HG02943 (cell line): Measurements from ENCODE around the gene PKHD1.

Source experiments
- ATAC-seq: cut with Tn5 transposase; IDR thresholded peaks from one replicate; pipeline ENCODE4 v1.9.1; 2021; ENCODE audit warnings: mild to moderate bottlenecking, low read depth, moderate library complexity; ENCODE audit not compliant: unreplicated experiment

PKHD1 gene

DNA sequence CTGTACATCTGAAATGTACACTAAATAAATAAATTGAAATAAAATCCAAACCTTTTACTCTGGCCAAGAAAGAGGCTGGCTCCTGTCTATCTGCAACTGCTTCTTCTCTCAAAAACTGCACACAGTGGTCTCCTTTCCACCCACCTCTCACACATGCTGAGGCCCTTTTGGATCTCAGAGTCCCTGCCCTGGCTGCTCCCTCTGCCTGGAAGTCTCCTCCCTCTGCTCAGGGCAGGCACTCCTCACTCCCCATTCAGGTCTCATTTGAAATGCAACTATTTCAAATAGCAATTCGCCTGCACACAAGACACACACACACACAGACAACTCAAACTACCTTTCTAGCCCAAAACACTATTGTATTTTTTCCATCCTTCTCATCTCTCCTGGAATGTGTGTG, 348.8 kb downstream of the PKHD1 start:
- ATAC-seq, result no peak

DNA sequence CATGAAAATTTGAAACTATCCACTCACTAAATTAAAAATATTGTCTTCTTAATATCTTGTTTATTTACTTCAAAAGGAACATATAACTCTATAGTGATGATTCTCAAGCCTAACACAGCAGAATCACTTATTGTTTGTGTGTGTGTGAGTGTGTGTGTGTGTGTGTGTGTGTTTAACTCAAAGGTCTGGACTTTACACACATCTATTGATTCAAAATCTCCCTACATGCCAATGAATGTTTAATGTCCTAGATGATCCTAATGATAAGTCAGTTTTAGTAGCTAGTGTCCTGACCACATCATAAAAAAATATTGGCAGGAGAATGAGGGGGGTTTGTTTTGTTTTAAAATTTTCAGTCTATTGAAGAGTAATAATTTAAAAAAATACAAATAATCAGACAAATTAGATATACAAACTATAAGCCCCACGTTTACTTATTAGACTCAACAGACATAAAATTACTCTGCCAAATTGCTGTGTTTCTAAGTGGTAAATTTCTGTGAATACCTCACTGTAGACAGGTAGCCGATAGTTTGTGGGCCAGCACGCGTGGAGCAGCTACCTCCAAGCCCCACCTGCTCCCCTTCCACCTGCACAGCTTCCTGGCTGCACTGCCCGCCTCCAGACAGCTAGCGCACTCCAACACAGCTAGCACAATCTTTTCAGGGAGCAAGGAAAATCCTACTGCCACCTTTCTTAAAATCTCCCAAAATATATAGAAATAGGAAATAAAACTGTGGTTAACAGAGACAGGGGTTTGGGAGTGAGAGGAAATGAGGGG, 349.6 kb downstream of the PKHD1 start:
- no peak for ATAC-seq

DNA sequence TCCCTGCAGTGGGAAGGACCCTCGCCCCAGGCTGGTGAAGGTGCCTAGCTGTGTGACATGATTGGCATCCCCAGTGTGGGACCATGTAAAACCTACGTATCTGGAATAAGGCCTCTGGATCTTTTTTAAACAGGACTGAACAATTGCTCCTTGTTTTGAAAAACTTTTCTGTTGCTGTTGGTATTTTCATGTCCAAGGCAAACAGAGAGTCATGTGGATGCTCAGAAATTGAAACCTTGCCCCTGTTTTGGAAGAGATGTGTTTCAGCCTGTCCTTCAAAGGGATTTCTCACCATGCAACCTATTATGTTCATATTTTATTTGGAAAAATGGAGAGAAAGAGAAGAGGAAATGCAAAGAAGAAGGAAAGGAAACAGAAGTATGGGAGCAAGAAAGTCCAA, 362.3 kb downstream of the PKHD1 start:
- no peak for ATAC-seq

DNA sequence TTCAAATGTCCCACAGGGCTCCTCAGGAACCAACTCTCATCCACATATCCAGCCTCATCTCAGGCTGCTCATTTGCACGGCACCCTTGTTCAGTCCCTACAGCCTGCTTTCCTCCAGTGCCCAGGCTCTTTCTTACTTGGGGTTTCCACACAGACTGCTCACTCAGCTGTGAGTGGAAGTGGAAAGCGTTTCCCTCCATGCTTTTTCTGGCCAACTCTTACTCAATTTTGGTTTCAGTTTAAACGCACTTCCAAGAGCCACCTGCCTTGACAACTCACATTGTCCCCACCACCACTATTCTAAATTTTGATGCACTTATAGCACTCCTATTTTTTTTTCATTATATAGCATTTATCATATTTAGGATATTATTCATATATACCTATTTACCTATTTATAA, 367.1 kb downstream of the PKHD1 start:
- ATAC-seq, result no peak

DNA sequence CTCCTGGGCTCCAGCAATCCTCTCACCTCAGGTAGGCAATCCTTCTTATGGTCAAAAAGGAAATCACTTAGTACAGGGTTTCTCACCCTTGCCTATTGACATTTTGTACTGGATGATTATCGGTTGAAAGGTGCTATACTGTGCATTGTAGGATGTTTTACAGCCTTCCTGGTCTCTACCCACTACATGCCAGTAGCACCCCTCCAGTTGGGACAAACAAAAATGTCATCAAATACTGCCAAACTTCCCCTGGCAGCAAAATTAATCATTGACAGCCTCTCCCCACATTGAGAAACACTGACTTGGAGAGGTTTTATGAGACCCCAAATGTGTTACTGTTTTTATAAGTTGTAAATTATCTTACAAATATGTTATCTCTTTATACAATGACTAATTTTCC, 368.1 kb downstream of the PKHD1 start:
- no peak for ATAC-seq

DNA sequence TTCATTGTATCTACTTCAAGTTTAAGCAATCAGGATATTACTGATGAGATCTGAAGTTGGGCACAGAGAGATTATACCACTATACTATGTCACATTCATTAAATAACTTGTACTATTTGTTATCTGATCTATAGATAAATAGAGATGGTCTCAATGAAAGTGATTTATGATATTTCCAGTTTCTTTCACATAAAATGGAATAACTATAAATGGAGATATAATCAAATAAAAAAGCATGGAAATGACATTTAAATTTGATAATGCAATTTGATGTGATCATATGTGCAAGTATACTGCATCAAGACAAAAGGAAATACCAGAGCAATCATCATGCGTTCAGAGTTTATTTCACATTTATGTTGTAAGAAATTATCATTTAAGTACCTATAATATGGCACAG, 368.9 kb downstream of the PKHD1 start:
- no peak for ATAC-seq

DNA sequence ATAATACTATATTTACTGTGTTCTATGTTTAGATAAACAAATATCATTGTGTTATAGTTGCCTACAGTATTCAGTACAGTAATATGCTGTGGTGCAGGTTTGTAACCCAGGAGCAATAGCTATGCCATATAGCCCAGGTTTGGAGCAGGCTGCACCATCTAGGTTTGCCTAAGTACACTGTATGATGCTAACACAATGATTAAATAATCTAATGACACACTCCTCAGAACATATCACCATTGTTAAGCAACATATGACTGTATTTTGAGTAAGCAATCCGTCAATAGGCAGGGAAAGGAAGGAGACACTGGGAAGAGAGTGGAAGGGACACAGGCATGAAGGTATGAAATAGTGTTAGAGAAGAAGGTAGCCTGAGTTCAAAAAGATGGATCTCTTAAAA, 369.9 kb downstream of the PKHD1 start:
- ATAC-seq, result no peak

DNA sequence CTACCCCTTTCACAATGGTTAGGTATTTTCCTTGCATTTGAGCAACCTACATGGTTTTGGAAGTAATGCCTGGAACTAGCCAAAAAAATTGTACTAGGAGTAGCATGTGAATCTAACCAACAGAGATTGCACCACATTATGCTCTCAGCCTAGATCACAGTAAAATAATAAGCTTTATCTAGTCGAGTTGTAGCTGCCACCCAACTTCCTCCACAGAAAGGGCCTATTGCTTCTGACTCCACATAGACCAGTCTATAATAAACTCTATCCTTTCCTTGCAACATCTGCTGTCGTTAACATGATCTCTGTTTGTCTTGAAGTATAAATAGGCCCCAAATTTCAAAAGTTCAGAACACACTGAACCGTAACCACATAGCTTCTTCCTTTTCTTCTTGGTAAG, 375.5 kb downstream of the PKHD1 start:
- ATAC-seq, result no peak

DNA sequence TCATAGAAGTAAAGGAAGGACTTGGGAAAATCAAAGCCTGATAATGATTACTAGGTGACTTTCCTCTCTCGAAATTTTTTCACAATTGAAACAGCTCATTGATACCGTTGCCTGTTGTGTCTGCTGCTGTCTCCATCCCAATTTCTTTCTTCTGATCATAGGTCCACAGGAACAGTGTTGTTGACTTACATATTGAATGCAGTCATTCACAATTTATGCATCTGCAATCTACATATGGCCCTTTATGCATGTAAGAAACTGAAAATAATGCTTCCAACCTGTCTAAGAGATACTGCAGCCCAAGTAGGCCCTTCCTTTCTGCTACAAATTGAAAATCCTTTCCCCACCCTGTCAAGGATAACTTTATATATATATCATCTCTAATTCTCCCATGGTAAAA, 381.3 kb downstream of the PKHD1 start:
- no peak for ATAC-seq

DNA sequence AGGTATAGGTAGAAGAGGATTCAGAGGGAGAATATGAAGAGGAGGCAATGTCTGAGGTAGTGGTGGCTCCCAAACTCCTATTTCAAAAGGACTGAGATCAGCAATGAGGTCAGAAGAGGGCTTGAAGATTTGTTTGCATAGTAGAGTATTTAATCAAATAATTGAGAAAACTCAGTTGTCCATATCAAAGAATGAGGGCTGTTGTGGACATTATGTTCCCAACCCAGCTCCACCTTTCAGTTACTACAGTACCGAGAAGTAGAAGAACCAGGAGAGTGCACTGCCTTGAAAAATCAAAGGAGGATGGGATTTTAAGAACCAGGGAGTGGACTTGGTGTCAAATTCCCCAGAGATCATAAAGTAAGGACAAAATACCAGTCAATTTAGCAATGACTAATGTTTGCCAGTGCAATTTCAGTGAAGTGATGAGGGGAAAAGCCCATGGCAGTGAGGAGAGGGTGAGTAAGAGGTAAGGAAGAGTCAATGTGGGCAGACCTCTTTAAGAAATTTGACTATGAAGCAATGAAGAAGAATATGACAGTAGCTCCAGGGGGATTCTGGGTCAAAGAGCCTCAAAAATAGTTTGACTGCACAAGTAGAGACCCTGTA, 382.4 kb downstream of the PKHD1 start:
- ATAC-seq, result no peak

DNA sequence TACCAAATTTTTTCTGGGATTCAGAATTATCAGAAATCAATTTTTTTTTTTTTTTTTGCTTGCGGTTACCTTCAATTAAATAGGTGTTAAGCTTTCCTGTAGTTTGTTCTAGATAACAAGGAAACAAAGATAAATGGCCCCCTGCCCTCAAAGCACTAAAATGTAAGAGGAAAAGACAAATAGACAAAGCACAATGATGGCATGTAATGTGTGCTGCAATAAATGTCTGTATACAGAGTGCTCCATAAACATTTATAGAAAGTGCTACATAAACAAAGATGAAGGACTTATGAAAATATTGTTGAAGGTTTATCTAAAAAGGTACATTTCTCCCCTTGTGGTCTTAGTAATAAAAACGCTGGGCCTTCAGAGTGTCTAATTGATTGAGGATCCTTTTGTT, 384.6 kb downstream of the PKHD1 start:
- ATAC-seq, result no peak

DNA sequence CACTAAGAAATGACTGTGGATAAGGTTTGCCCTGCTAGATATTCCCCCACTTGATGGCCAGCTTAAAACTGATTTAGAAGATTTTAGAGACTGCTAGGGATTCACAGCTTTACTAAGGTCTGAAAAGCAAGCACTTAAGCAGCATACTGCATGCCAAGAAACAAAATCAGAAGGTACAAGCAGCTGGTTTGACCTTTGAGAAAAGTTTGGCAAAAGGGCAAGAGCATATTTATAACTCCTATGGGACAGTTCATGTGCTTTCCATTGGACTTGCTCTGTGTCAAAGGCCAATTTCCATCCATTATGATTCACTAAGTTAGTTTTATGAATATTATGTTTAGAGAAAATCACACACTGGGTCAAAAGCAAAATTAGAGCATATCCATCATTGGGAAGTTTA, 402.8 kb downstream of the PKHD1 start:
- ATAC-seq, result no peak

DNA sequence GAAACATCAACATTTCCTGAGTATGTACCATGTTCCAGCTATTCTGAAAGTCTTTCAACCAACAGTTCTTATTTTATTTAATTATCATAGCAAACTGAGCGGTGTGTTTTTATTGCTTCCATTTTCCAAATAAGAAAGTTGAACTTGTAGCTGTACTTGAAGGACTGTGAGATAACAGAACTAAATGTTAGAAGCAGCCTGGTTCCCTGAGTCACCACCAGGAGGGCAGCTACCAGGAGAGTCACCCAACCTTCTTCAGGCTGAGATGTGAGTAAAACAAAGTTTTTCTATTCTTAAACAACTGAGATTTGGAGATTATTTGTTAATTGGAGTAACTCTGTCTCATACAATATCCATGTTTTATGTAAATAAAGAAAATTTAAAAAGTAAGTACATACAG, 403.4 kb downstream of the PKHD1 start:
- no peak for ATAC-seq

DNA sequence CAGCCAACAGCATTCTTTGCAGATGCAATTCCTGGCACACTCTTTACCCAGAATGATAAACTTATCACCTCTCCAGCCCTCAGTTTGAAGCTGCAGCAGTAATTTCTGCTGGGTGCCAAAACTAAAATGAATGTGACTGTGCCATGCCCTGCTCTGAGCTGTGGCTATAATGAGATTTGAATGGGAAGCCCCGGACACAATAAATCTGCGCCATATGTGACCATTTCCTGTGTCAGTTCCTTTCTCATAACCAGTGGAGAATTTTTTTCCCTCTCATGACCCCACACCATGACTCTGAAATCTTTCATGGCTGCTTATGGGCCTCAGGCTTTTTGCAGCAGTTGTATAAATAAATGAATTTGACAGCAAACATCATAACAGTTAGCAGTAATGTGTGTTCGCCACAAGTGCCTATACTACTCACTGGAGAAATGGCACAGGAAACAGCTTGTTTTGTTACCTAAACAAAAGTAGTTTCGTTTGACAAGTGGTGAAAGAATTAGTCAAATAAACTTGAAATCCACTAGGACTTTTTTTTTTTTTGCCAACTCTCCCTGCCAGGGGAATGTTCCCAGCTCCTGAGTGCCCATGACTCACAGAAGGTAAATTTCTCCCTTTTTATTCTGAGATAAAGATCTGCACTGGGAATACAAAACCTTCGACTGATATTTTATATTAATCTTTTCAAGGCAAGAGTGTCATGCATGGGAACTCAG, 408.4 kb downstream of the PKHD1 start:
- no peak for ATAC-seq

DNA sequence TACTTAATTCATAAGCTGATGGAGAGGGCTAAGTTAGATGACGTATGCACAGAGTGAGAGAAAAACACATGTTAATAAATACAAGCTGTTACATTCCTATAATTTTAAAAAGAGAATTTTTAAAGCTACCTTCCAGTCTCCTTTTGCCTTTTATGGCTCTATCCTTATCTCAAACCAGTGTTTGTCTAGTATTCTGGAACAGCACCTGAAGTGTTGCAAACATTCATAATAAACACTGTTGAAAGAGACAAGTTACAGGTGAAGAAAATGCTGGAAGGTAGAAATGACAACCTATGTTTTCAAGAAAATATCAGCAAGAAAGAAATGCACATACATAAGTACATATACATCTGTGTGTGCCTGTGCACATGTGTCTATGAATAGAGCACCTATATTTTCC, 409.1 kb downstream of the PKHD1 start:
- no peak for ATAC-seq

DNA sequence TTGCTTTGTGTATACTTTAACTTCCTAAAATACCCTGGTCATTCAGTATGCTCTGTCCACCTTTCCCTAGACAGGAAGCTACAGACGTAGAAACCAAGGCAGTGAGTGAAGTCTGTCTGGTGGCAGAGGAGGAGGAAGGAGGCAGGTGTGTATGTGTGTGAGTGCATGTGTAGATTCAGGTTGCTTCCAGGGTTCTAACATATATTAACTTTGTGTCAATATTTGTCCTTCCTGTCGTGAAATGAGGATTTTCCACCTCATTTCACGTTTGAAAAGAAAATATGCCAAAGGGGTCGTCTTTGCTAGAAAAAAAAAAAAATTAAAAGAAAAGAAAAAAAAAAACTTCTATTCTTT, 411.5 kb downstream of the PKHD1 start:
- no peak for ATAC-seq

DNA sequence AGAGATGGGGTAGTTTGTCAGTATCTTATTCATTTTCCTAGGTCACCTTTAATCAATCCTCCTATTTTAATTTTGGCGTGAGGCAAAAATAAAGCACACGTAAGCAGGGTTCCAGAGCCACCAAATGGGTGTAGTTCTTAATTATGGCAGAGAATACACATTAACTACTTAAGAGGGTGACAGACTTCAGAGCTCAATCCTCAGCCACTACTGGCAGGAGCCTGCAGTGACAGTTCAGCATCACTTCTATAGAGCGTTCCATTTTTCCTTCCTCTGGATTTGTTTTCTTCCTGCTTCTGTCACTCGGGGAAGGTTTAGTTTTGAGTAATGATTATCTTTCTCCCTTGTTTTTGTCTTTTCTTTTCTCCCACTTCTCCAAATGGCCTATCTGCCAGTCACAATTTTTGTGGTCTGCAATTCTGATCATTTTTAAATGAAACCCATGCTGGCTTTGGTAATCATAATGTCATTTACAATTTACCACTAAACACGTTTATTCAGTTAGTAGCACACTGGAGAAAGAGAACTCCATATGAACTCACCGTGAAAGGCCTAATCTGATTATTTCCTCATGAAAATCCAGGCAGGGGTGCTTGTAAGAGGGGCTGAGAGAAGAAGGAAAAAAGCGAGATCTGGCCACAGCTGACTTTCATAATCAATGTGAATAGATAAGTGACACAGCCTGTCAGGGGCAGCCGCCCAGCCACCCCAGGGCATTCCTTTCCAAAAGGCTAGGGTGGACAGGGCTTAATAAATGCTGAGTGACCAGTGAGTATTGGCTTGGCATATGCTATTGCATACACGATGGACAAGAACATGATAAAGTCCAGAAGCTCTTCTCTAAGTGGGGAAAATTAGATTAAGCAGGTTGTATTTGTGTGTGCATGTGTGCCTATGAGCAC, 412.1 kb downstream of the PKHD1 start:
- ATAC-seq, result no peak

DNA sequence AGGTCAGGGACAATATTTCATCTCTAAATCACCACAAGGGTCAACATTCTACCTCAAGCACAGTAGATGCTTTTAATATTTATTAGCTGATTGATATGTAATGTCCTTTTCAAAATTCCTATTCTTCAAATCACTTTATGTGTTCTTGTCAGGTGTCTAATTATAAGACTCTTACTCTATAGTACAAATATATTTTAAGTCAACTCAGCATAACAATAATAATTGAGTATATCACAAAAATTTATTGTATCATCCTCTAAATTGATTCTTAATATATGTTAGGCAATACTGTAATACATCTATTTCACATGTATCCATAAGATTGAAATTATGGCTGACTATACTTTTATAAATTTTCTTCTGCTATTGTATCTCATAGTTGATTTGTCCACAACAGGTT, 423.9 kb downstream of the PKHD1 start:
- ATAC-seq, result no peak

DNA sequence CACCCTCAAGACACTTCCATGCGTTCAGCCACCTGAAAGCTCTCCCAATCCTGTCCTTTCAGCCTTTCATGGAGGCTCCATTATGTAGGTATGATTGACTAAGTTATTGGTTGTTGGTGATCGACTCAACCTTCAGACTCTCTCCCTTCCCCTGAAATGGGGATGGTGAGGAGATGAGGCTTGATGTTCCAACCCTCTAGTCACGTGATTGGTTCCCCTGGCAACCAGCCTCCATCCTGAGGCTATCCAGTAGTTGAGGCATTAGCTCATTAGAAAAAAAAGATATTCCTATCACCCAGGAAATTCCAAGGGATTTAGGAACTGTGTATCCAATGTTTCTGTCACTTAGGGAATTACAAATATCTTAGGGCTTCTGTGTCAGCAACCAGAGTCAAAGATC, 426.6 kb downstream of the PKHD1 start:
- ATAC-seq, result no peak

DNA sequence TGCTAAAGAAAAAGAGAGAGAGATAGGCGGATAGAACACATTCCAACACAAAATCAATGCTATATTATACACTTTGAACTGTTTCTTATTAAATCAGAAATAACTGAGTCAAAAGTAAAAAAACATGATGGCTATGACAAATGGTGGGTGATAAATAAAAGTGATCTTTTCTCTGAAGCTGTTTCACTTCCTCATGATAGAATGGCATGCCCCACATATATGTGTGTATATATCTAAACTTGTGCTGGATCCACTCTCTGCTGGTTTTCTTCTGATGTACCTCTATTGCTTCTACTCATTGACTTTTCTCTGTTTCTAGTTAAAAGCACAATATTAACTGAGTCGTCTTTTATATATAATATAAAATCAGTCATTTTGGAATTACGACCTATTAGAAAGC, 429.9 kb downstream of the PKHD1 start:
- ATAC-seq, result no peak

DNA sequence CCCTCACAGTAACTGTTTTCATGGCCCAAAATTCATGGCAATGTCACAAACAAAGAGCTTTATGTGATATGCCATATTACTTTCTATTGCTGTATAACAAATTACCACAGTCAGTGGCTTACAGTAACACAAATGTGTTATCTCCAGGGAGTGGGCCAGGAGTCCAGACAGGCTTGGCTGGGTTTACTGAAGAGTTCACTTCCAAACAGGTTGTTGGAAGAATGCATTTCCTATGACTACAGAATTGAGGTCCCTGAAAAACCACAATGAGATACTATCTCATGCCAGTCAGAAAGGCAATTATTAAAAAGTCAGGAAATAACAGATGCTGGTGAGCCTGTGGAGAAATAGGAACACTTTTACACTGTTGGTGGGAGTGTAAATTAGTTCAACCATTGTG, 431.9 kb downstream of the PKHD1 start:
- no peak for ATAC-seq
